ENCODE data around the gene MLEC.

DNA sequence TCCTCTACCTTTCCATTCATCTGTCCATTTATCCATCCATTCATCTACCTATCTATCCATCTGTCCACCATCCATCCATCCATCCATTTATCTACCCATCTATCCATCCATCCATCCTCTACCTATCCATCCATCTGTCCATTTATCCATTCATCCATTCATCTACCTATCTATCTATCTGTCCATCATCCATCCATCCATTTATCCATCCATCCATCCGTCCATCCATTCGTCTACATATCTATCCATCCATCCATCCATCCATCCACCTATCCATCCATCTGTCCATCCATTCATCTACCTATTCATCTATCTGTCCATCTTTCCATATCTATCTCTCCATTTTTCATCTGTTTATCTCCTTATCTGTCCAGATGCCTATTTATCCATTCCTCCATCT is 25.5 kb upstream of the MLEC start:
- TF ChIP-seq GATA2 (IDR thresholded peaks at IDR 0.05; ENCODE audit: low read depth, low read length): no peak
- no peak for TF ChIP-seq GATA3 (IDR thresholded peaks at IDR 0.05; ENCODE audit: low read depth, low read length)

All from SH-SY5Y (cell line).